Smooth muscle cell (in vitro differentiated cells): ENCODE data around the gene PITRM1. TPM values are rescaled to one million over a fixed set of nuclear protein-coding genes. Genes with fewer than 3 reads are reported as not detected.

Source experiments
- DNase-seq: peaks from one replicate; lab custom pipeline; 2025; ENCODE audit not compliant: unreplicated experiment; lab: John Stamatoyannopoulos, UW
- H2AFZ ChIP-seq: fragments of 200-600 bp; sonication (generic); 2 replicates; pipeline ENCODE4 v1.6.0; 2016; ENCODE audit warnings: antibody characterized with exemption, low read depth, mild to moderate bottlenecking
- H3F3A ChIP-seq: fragments of 200-600 bp; sonication (generic); 2 replicates; pipeline ENCODE4 v1.6.0; 2017; ENCODE audit warnings: antibody characterized with exemption, low read depth
- H3K27ac ChIP-seq: fragments of 200-600 bp; sonication (generic); 2 replicates; pipeline ENCODE4 v1.5.1; 2016; ENCODE audit warnings: low read depth, mild to moderate bottlenecking
- H3K27me3 ChIP-seq: fragments of 200-600 bp; sonication (generic); 2 replicates; pipeline ENCODE4 v1.6.1; 2016; ENCODE audit warnings: low read depth, mild to moderate bottlenecking
- H3K36me3 ChIP-seq: fragments of 200-600 bp; sonication (generic); 2 replicates; pipeline ENCODE4 v1.5.1; 2016; ENCODE audit warnings: low read depth
- H3K4me1 ChIP-seq: fragments of 200-600 bp; sonication (generic); 2 replicates; pipeline ENCODE4 v1.5.1; 2016; ENCODE audit warnings: low read depth
- H3K4me2 ChIP-seq: fragments of 200-600 bp; sonication (generic); 2 replicates; pipeline ENCODE4 v1.6.0; 2016; ENCODE audit warnings: mild to moderate bottlenecking
- H3K4me3 ChIP-seq: fragments of 200-600 bp; sonication (generic); 2 replicates; pipeline ENCODE4 v1.5.1; 2016; ENCODE audit warnings: mild to moderate bottlenecking
- H3K79me2 ChIP-seq: fragments of 200-600 bp; sonication (generic); 2 replicates; pipeline ENCODE4 v1.6.0; 2016; ENCODE audit warnings: low read depth, mild to moderate bottlenecking
- H3K9ac ChIP-seq: fragments of 200-600 bp; sonication (generic); 2 replicates; pipeline ENCODE4 v1.6.0; 2016; ENCODE audit warnings: low read depth
- H3K9me3 ChIP-seq: fragments of 200-600 bp; sonication (generic); replicated peaks from 2 replicates; pipeline ENCODE4 v1.5.1; 2016; ENCODE audit warnings: low read depth
- H4K20me1 ChIP-seq: fragments of 200-600 bp; sonication (generic); 2 replicates; pipeline ENCODE4 v1.6.0; 2016; ENCODE audit warnings: low read depth
- CTCF ChIP-seq: fragments of 200-600 bp; sonication (generic); IDR thresholded peaks from 2 replicates; pipeline ENCODE4 v1.5.1; 2017; ENCODE audit warnings: borderline replicate concordance, mild to moderate bottlenecking, antibody characterized with exemption; ENCODE audit not compliant: insufficient read depth, poor library complexity, severe bottlenecking
- WGBS: methylation state at CpG from one replicate; pipeline ENCODE4 v1.1.7; 2016; ENCODE audit warnings: low lambda C conversion rate; 5-methylcytosine and 5-hydroxymethylcytosine counted together
- polyA plus RNA-seq: library from polyadenylated mRNA; unstranded; fragments of >200 nt; fragmentation: Nextera tagmentation; extraction: Ambion mirVana; gene quantifications from 2 replicates; pipeline ENCODE4 v1.2.1, GENCODE V29; 2016
- total RNA-seq: library from RNA; depleted of rRNA; stranded (reverse); fragments of >200 nt; gene quantifications from 2 replicates; pipeline ENCODE4 v1.2.3, GENCODE V29; 2014

Gene PITRM1
- total and polyA plus RNA-seq, 2 experiments from 2014 or later = 49.2 to 61.3 TPM

GRCh38 chr10:3169673-3170072, 2.9 kb downstream of the PITRM1 start:
- no peak for TF ChIP-seq CTCF
- H4K20me1 ChIP-seq = peaks cover 14% of the 10 kb centered on the region
- no peak overlapping the region for H3K9ac ChIP-seq
- H3F3A ChIP-seq = peaks cover 9% of the 10 kb centered on the region
- H3K27me3 ChIP-seq = no peaks in the 10 kb centered on the region
- H3K4me2 ChIP-seq = no peak overlapping the region
- H3K9me3 ChIP-seq = no peaks in the 10 kb centered on the region
- 95% methylated on average over 10 of the region's 10 CpGs for WGBS
- no peak for DNase-seq
- H3K27ac ChIP-seq = no peak overlapping the region
- H3K4me3 ChIP-seq = no peak overlapping the region
- no peak overlapping the region for H2AFZ ChIP-seq
- no peaks in the 10 kb centered on the region for H3K4me1 ChIP-seq
- H3K79me2 ChIP-seq = peaks cover 18% of the 10 kb centered on the region
- peaks cover 14% of the 10 kb centered on the region for H3K36me3 ChIP-seq

GRCh38 chr10:3169271-3169670, 3.3 kb downstream of the PITRM1 start:
- H3K27ac ChIP-seq = no peak overlapping the region
- no peak overlapping the region for H3K4me2 ChIP-seq
- H3K79me2 ChIP-seq = peaks cover 18% of the 10 kb centered on the region
- H3K36me3 ChIP-seq = peaks cover 14% of the 10 kb centered on the region
- no peaks in the 10 kb centered on the region for H3K4me1 ChIP-seq
- no peak for TF ChIP-seq CTCF
- H3F3A ChIP-seq = peaks cover 9% of the 10 kb centered on the region
- H3K4me3 ChIP-seq = no peak overlapping the region
- H2AFZ ChIP-seq = no peak overlapping the region
- peaks cover 14% of the 10 kb centered on the region for H4K20me1 ChIP-seq
- no peak overlapping the region for H3K9ac ChIP-seq
- no peak for DNase-seq
- WGBS = 99% methylated on average over 10 of the region's 10 CpGs
- no peaks in the 10 kb centered on the region for H3K27me3 ChIP-seq
- no peaks in the 10 kb centered on the region for H3K9me3 ChIP-seq

- peaks cover 19% of the 10 kb centered on the region for H3K36me3 ChIP-seq
- no peak for TF ChIP-seq CTCF
- DNase-seq = no peak
- no peak overlapping the region for H3K4me3 ChIP-seq
- H3K4me2 ChIP-seq = no peak overlapping the region
- H3K27me3 ChIP-seq = no peaks in the 10 kb centered on the region
- no peaks in the 10 kb centered on the region for H3K4me1 ChIP-seq
- H3K27ac ChIP-seq = peak overlapping the region; percentile 23
- no peak overlapping the region for H3K9ac ChIP-seq
- no peaks in the 10 kb centered on the region for H3K9me3 ChIP-seq
- WGBS = 97% methylated on average over 21 of the region's 21 CpGs
- peaks cover 14% of the 10 kb centered on the region for H4K20me1 ChIP-seq
- no peaks in the 10 kb centered on the region for H3F3A ChIP-seq
- no peak overlapping the region for H2AFZ ChIP-seq
- peaks cover 18% of the 10 kb centered on the region for H3K79me2 ChIP-seq
Measured at GRCh38 chr10:3167611-3168330, 4.8 kb downstream of the PITRM1 start.
